HG02852 (cell line): ENCODE results near the gene SORCS3.

Source experiments
- ATAC-seq: cut with Tn5 transposase; IDR thresholded peaks from one replicate; pipeline ENCODE4 v1.9.1; 2021; ENCODE audit warnings: mild to moderate bottlenecking, moderate library complexity; ENCODE audit not compliant: unreplicated experiment

The SORCS3 gene

DNA sequence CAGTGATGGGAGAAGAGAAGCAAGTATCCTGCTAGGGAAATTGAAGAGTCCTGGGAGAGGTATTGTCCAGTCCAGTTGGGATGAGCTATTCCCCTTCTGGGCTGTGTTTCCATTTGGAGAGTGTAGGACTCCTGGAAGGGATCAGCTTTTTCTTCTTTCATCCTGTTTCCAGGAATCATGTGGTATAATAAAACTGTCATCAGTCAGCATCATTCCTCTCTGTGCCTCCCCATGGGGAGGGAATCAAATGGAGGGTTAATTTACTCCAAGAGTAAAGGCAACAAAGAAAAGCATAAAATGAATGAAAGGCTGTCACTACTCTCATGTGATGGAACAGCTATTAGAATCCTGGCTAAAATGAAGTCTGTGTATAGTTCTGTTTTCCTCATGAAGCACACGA is 429.9 kb downstream of the SORCS3 start:
- no peak for ATAC-seq

DNA sequence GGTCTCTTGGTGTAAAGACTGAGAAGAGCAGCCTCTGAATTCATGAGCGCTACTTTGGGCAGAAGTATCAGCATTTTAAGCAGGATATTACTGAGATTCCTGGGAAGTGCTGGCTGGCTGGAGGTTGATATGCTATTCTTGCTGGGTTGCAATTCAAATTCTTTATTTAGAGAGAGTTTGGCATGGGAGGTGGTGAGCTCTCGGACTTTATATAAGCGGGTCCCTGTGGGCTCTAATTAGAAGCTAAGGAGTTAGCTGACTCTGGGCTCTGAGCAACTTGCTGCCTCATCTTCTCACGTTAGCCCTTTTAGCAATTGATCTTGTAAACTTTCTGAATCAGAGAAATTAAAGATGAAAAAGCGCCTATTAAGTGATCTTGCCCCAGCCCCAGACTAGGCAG is 430.9 kb downstream of the SORCS3 start:
- no peak for ATAC-seq

DNA sequence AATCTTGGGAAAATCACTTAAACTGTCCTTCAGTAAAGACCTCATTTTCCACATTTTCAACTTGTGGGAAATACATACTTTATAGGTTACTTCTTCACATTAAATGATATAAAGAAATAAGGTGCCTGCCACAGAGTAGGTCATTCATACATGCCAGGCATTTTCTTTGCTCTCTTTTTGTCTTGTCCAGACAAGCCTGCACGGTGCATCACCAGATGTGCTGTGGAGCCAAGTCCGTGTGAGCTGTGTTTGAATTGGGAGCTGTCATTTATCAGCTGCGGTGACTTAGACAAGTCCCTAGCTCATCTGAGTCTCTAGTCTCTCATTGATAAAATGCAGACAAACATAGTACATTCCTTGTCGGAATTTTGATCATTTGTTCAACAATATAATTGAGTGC is 432.9 kb downstream of the SORCS3 start:
- ATAC-seq, result no peak

DNA sequence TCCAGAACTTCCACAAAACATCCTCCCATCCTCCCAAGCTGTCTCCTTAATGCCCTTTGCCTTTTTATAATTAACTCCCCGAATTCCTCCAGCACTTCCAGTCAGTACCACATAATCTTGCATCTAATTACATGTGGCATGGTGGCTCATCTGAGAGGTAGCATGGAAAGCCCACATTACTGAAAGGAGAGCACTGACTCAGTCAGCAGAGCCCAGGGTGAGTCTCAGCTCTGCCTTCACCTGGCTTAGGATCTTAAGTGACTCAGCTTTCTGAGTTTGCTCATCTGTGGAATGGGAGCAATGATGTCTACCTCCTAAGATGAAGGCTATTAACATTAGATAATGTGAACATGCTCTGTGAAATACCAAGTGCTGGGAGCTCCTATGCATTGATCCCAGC is 433.9 kb downstream of the SORCS3 start:
- ATAC-seq, result no peak

DNA sequence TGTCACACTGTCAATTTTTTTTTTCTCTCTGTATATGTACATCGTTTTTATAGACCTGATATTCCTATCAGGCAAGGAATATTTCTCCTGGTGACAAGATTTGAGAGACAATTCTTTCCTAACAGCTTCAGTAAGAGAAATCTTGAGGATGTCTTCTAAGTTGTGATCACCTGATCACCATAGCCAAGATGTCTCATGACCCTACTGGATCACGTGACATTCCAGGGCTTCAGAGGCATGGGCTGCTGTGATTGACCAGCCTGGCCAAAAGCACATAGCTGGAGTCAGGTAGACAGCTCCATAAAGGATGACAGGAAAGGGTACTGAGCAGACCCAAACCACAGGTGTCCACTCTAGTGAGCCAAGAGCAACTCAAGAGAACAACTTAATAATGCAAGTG is 444.9 kb downstream of the SORCS3 start:
- ATAC-seq, result no peak

DNA sequence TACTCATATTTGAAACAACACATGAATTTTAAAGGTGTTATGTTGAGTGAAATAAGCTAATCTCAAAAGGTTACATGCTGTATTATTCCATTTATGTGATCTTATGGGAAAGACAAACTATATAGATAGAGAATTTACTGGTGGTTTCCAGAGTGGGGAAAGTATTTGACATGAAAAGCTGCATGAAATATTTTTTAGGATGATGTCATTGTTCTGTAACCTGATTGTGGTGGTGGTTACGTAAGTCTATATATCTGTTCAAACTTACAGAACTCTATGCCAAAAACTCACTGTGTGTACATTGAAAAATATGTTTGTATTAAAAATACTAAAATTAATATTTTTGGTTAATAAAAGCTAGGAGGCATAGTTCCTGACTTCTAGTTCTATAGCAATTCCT is 453.0 kb downstream of the SORCS3 start:
- no peak for ATAC-seq

DNA sequence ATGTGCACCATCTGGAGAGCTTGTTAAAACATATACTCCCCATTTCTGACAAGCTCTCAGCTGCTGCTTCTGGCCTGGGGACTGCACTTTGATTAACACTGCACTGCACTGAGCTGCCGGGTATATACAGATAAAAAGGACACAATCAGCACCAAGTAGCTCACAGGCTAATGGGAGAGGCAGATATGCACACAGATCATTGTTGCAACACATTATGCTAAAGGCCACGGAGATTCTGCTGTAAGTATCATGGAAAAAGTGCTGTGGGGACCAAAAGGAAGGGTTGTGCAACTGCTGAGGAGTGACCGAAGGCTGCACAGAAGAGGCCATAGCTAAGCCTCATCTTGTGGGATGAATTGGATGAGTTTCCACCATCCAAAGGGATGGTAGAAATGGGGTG is 455.2 kb downstream of the SORCS3 start:
- ATAC-seq, result no peak

DNA sequence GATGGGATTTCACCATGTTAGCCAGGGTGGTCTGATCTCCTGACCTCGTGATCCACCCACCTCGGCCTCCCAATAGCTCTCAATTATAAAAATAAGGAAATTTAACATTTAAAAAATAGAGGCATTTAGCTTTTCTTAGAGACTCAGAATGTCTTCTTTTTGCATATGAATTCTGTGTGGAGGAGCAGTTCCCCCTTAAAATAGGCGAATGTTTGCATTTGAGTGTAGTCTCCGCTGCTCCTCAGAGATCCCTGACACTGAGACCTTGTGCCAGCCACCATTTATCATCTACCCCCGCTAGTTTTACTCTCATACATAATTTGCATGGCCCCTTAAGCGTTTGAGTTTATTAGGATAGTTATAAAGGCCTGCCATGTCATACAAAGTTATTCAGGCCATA is 461.9 kb downstream of the SORCS3 start:
- ATAC-seq, result no peak

DNA sequence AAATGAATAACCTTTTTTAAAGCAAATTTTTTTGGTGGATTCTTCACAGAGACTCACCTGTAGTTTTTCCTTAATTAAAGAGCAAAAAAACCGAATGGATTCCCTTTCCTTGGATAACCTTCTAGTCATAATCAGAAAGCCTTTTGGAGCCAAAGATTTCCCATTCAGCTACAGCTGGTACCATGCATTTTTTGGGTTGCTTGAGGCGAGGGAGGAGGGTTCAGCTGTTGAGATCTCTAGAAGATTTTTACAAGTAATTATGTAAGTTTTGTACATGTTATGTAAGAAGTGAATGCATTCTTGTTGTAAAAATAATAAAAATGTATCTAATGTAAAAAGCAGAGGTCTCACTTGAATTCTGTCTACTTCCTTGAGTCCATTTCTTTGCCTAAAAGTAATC is 463.2 kb downstream of the SORCS3 start:
- no peak for ATAC-seq

DNA sequence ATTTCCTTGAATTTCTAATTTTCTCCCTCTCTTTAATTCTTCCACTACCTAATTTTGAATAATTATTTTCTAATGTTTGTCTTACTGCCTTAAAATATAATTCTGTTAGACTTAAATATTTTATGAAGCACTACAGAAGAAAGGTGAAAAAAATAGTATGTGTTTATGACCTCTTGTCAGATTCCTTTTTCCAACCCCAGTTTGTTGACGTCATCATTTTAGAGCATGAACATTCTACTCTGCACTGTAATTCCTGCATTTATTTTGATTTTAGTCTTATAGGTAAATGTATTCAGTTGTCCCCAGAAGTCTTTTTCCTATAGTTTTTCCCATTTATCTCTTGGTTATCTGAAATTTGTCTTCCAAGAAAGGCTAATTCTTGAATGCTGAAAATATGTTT is 468.1 kb downstream of the SORCS3 start:
- ATAC-seq, result no peak

DNA sequence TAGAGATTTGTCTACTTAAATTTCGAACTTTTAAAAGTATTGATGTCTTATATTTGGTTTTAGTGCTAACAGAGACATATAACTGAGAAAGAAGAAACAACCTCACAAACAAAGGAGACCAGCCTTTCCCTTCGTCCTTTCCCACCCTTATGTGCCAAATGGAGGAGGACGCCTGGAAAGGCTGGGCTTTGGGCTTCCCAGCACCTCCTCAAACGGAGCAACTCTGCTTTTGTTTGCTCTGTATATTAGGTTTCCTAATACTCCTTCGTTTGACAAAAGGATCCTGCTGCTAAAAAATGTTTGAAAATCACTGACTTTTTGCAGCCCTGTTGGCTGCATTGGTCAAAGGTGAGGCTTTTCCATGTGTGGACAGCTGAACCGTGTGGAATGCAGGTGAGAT is 471.8 kb downstream of the SORCS3 start:
- no peak for ATAC-seq

DNA sequence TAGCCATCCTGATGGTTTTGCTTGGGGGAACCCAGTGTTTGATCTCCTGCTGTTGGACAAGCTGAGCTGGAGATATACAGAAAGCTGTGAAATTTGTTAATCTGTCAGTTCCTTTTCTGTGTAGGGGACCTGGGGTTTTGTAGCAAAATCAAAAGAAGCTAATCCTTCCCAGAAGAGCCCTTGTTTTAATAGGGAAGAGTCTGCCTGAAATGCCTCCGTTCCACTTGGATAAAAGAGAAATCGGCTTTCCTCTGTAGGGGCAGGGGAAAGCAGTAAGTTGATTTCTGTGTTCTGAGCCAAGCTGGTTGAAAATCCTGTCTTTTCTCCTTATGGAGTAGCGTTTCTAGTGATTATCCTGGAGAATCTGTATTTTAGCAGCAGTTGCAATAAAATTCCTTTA is 472.6 kb downstream of the SORCS3 start:
- ATAC-seq, result no peak

DNA sequence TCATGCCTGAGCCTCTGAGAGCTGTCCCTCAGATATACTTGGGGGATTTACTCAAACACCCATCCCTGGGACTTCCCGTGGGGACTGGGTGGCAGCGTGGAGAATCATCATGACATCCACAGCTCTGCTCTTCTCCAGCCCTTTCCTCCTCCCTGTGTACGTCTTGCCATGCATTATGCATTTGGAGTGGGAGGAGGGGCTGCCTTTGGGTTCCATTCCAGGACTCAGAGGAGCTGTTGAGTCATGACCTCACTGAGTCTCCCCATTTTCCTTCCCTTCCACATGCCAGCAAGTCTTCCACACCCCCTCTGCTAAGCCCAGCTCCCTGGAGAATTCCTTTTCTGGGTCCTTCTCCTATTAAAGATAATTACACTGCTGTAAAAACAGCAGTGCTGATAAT is 480.7 kb downstream of the SORCS3 start:
- no peak for ATAC-seq

DNA sequence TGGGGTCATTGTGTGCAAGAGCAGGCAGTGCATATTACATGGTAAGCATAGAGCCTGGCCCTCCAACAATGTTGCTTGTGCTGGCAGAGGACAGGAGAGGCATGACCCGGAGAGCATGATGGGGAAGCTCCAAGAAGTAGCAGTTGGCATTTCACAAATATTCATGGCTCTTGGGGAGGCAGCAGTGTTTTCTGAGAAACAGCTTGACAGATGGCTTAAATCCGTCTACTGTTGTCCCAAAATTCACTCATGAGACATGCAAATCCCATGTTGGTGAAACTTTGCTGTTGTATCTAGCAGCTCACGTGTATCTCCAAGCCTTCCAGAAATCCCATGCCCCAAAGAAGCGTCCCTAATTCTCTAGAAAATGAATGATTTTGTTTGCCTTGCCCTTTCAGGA is 487.0 kb downstream of the SORCS3 start:
- ATAC-seq, result no peak

DNA sequence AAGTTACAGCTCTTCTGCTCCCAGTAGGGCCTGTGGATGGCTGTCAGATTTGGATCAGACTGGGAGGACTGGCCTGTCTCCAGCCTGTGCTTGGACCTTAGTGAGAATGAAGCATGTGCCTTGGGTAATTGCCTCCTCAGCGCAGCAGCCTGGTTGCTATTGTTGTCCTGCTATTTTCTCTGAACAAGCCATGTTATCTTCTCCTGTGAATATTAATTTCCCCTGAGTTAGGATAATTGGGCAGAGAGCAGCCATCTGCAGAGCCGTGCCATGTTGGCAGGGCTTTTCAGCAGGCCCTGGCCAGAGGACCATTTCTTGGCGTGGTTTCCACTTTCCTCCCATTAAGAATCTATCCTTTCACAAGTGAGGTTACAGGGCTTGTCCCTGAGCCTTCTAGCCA is 497.3 kb downstream of the SORCS3 start:
- ATAC-seq, result no peak

DNA sequence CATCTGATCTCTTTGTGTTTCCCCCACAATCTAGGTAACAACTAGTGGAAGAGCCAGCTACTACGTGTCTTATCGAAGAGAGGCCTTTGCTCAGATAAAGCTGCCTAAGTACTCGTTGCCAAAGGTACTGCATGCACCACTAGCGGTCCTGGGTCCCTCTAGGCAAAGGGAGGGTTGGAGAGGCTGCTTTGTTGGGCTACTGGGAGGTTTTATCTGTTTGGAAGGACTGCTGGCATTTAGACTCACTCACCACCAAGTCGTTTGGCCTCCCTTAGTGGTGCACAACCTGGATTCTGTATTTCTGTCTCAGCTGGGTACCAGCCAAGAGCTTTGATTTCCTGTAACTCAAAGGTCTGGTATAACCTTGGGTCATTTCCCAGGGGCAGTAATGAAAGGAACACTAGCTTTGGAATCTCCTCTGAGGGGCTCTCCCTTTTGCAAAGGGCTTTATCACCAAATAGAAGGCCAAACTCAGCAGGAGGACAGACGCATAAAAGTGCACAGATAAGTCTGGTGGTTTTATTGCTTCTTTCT is 498.3 kb downstream of the SORCS3 start:
- no peak for ATAC-seq

DNA sequence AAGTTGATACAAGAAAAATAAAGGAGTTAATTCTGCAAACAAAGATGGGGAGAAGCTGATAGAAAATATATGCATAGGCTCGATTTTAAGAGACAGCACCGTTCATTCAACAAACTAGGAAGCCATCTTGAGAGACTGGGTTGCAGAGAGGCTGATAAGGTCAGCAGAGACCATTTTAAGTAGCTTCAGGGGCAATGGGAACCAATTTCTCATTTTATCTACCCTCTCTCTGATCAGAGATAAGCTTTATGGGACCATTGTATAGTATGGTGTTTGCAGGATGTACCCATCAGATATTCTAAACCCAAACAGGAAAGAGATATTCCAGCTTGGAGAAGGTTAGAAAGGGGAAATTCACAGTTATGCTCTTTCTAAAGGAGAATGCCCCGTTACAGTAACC is 499.5 kb downstream of the SORCS3 start:
- ATAC-seq, result no peak

DNA sequence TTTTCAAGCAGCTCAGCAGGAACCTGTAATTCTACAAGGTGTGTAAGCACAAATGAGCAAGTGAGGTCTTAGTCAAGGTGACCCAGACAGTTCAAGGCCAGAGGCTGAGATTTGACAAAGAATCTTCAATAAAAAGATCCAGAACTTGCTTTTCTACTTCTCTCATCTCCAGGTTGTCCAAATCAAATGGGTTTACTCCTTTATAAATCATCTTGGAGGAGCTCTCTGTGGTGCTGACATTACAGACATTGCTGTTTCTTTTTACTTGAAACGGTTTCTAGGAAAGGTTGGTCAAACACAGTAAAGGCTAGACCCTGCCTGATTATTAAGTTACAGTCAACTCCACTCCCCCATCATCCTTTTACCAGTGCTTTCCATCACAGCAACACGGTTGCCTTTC is 504.6 kb downstream of the SORCS3 start:
- ATAC-seq, result no peak

DNA sequence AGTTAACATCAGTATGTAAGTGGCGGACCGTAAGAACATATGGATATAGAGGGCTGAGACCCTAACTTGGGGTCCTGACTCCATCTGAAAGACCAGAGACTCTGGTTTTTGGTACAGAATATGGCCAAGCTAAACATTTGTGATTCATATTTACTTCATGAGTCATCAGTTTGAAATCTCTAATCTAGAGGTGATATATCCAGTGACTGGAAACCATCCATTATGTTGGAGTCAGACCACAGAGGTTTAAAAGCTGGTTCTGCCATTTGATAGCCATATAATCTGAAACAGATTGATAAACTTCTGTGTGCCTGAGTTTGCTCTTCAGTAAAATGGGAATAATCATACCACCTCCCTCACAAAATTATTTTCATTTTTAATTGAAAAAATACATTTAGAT is 505.3 kb downstream of the SORCS3 start:
- ATAC-seq, result no peak

DNA sequence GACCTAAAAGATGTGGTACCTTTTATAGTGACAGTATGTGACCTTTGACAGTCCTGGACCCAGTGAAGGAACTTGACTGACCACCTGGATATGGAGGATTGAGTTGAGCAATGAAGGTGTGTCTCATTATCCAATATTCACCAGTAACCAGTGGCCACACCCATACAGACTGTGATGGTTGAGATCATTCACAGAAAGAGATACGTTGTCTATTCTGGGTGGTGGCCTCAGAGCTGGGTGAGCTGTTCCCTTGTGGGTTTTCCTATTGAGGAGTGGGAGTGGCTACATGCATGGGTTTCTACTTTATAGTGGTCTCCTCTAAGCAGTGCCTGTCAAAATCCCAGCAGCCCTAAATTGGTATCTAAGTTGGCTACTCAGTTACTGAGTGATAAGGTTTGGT is 507.4 kb downstream of the SORCS3 start:
- ATAC-seq, result no peak

DNA sequence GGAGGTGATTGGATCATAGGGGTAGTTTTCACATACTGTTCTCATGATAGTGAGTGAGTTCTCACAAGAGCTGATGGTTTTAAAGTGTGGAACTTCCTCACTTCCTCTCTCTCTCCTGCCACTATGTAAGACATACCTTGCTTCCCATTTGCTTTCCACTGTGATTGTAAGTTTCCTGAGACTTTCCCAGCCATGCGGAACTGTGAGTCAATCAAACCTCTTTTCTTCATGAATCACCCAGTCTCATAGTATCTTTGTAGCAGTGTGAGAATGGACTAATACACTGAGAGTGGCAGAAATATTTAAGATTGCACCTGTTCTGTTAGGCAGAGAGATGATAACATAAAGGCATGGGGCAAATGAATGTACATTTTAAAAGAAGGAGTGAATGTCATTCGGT is 507.8 kb downstream of the SORCS3 start:
- no peak for ATAC-seq

DNA sequence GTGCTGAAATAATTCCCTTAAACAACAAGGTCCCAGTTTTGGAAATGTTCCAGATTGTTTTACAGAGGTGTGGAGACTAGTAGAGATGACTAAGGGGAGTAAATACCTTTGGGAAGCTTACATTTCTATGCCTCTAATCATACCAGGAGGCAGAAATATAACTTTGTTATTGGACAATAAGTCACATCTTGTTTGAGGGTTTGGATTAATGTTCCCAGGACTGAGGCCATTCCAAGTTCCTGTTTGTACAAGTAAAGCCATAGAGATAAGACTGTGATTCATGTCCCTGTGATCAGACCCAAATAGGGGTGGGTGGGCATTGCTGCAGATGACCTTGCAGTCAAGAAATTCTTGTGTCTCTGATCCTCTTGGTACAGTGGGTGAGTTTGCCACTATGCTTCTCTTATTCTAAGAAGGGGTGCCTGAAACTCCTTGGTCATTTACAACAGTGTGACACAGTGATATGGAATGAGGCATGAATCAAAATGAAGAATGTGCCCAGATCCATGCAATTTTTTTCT is 508.3 kb downstream of the SORCS3 start:
- no peak for ATAC-seq

DNA sequence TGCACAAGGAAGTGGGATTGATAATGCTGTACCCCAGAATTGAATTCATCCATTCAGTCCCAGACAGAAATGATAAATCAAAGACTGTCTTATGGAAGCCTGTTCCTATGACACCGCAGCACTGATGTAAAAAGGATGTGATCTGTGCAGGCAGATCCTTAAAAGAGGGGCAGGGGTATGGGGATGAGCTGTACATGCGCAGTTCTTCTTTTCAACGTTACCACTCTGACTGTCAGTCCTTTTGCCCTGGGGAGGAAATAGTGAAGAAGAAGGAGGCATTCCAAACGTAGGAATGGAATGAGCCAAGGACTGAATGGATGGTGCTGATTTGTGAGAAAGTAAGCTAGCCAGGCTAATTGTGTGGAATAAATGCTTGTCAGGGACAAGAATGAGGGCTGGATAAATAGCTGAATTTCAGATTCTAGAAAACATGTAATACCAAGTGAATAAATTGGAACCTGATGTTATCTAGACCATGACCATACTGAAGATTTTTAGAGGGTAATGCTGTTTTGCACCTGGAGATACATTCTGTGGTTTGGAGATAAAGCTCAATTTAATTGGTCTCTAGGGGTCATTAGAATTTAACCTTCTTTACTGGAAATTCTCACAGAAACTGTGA is 509.3 kb downstream of the SORCS3 start:
- no peak for ATAC-seq
